ENCODE results near the gene FOXN3.
"Not testable (repeated sequence)": the region's sequence is repeated elsewhere in the genome, so short reads cannot be mapped to it uniquely, and the experiment has no call there.

The FOXN3 gene

DNA sequence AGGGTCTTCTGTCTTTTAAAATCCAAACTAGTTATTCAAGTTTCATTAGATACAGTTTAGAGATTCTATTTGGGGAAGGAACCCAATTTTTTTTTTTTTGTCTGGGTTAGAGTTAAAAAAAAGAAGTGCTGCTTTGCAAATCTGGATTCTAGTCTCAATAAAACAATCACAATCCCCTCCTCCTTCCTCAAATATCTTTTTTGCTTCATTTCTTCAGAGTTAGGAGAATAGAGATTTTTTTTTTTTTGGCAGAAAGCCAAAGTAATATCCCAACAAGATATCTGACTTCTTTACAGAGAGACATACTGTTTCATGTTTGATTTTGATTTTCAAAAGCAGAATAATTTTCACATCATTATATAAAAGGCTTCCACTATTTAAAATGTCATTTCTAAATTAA lies 201.9 kb downstream of the FOXN3 start:
- no peak for DNase-seq

DNA sequence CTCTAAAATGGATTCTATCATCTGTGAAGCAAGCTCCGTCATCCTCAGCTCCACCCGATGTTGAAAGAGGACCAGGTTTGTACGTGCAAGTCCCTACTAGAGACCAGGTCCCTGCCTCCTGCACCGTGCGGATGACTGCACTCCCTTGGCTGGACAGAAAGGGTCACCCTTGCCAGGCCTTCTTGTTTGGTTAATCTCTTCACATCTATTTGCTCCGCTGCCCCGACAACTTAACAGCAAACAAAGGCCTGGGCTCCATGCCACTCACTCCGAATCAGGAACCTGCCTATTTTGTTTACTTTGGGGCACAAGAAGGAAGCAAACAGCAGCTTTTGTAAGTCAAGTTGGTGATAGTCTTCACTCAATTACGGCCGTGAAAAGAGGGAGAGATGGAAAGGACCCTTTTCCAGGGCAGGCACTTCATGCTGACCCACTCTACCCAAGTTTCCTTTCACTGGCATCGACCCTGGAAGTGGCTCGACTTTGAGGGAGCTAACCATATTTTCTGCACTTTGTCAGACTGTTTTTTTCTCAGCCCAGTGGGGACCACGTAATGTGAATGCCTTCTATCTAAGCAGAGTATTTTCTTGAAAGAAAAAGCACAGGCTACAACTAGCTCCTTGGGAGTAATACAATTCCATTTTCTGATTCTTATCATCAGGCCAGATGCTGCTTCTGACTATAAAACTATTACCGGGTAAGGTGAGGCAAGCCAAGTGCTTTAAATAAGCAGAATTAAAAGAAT lies 202.6 kb downstream of the FOXN3 start:
- no peak for DNase-seq

DNA sequence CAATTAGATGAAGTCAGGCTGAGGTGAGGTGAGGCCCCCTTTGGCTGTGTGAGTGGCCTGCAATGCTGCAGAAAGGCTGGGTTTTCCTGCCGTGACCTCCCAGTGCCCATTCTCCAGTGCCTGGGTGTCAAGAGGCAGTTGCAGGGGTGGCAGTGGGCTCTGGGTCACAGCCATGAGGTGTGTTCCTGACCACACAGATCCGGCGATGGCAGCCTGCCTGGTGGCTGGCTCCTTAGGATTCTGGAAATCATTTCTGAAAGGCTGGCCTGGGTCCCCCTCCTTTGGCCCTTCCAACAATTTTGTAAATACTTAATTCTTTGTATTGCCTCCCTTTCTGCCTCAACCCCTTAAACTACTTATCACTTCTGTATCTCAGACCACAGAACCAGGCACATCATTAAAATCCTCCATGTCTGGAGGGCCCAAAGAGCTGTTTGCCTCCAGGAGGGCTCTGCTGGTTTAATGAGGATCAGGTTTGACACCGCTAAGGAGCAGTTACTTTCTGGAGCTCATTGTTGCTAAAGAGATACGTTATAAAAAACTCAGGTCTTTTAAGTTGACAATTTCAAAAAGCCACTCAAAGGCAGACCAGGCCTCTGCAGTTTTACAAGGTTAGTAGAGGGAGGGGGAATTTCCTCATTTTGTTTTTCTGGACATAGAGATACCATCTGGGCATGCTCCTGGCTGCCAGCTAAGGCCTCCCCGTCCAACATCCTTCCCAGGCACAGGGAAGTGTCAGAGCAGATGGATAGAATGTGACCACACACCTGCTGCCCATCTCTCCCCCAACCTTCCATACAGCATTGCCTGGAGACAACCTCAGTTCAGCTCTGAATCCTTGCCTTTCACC lies 204.4 kb downstream of the FOXN3 start:
- DNase-seq, result no peak

DNA sequence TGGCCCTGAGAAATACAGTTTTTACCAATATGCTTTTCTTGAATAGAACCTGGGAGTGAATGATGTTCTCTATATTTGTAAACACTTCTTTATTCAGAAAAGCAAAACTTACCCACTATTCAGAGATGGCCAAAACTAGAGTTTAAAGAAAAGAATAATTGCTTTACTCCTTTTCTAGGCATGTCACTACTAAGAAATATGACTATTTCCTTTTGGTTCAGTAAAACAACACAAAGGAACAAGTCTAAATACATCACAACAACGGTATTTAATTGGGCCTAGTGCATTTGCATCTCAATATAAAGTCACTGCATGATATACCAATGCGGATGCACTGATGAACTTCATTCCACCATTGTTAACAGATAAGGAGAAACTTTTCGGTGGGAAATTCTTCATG lies 207.5 kb downstream of the FOXN3 start:
- DNase-seq, result no peak

DNA sequence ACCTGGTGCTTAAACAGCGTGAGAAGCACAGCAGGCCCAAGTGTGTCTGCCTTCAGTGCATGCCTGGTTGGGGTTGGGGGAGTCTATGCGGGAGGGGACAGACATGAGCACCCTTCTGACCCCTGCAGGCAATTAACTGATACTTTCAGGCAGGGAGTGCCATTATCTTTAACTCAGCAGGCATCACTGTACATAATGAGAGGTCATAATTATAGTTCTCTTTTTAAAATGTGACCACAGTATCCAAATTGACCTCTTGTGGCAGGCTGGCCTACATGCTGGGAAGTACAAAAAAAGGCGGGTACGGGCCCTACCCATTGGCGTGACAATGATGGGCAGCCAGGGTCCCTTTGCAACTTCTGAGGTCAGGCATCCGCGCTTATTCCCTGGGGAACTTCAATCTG lies 209.1 kb downstream of the FOXN3 start:
- no peak for DNase-seq

DNA sequence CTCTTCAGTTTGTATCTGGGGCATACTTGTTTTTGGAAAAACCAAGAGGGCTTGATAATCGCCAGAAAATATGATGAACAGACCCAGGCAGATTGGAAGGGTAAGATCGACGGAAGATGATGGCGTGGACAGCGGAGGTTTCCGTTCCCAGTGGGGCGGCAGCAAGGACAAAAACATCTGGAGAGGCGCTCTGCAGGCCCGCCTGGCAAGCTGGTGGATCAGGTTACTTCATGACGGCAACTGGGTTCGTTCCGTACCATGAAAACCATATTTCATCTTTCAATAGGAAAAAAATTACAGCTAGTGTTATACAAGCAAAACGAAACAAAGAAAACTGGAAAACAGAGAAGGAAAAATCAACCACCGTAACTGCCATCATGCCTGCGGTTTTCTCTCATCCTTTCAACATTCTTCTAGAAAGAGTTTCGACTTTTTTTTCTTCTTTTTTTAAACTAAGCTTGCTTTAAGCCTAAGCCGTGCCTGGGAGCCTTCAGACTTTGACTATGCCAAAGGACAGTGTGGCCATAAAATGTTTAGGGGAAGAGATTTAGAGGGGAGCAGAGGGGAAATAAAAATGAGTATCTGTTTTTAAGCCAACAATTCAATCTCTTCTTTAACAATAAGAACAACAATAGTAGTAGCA lies 210.5 kb downstream of the FOXN3 start:
- DNase-seq, result no peak

DNA sequence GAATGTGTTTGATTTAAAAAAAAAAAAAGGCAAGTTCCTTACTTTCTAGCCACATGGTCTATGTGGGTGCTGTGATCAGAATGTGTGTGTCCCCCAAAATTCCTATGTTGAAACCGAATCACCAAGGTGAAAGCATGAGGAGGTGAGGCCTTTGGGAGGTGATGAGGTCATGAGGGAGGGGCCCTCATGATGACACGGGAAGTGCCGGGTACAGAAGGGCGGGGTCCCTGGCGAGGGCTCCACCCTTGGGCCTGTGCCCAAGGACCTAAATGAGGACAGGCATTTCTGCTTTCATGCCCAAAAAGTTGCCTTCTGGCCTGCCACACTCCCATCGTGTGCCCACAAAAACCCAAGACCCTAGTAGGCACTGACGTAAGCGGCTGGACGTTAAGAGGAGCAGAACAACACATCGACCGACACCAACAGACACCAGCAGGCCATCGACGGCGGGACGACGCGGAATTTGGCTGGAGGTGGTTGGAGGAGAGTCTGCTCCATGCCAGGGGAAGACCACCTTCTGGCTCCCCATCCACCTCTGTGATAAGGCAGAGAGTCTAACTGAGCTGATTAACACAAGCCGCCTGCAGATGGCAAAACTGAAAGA lies 211.8 kb downstream of the FOXN3 start:
- no peak for DNase-seq

DNA sequence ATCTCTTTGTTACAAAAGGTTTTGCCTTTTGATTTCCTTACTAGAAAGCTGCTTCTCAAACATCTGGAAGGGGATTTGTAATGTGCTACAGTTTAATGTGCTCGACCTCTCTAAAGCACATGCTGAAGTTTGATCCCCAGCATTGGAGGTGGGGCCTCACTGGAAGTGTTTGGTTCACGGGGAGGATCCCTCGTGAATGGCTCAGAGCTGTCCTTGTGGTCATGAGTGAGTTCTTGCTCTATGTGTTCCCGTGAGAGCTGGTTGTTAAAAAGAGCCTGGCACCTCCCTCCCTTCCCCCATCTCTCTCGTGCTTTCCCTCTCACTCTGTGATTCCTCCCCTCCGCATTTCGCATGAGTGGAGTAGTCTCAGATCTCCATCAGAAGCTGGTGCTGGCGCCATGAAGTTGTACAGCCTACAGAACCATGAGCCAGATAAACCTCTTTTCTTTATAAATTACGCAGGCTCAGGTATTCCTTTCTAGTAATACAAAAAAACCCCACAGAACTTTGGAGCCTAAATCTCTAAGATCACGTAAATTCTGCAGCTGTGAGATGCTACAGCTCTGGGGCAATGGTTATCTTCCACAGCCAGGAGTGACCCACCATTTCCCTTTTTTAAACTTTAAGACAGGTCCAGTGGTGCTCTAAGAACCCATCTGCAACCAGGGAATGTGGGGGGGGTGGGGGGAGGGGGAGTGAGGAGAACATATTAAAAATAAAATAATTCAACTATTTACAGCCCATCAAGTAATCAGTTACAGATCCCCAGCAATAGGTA lies 214.4 kb downstream of the FOXN3 start:
- DNase-seq, result no peak

DNA sequence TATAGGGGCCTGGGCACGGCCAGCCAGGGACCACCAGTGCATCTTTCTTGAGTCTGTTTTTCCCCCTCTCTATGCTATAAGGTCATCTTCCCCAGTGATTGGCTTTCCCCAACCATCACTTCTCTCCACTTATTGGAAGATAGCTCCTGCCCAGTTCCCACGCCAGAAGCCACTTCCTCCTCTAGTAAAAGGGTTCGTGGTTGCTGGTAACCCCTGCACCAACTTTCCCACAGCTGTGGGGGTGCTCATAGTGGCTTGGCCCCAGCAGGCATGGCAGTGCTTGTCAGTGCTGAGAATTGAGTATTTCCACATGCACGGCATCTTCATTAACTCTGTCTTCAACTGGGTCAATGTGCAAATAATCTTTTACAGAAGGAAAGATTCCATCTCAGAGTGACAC lies 215.4 kb downstream of the FOXN3 start:
- no peak for DNase-seq

DNA sequence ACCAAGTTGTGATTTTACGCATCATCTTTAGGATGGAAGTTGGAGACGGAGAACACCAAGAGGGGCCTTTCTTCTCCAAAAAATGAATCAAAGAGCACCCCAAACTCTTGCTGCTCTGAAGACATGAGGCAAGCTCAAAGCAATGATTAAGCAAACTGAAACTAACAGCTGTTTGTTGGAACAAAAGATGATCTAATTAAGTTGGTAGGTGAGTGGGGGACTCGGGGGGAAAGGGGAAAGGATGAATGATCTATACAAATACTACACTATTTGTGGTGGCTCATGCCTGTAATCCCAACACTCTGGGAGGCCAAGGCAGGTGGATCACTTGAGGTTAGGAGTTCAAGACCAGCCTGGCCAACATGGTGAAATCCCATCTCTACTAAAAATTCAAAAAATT lies 217.7 kb downstream of the FOXN3 start:
- DNase-seq, result not testable (repeated sequence)

DNA sequence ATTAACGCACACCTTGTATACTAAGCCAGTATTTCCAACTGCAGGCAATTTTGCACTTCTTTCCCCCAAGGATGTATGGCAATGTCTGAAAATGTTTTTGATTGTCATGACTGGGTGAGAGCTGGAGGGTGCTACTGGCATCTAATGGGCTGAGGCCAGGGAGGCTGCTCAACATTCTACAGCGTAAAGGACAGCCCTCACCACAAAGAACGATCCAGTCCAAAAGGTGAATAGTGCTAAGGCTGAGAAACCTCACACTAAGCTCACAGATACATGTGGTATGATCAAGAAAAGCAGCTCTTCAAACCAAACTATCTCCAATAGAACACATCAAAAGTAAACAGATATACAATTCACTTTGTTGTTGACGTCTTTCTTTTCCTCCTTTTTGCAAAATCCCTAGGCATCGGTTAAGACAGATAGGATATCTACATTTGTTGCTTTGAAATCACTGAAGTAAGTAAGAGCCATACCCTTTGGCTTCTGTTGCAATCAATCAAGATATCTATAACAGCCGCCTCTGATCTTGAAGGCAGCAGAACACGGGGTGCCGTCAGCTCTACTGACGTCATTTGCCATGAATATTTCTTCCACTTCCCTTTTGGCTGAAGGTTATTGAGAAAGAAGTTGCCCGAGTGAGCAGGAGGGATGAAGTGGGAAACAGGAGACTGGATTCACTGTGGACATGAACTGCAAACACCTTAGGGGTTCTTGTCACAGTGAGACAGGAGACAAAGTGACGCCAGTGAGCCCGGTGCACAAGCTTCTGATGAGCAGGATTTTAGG lies 218.3 kb downstream of the FOXN3 start:
- no peak for DNase-seq

DNA sequence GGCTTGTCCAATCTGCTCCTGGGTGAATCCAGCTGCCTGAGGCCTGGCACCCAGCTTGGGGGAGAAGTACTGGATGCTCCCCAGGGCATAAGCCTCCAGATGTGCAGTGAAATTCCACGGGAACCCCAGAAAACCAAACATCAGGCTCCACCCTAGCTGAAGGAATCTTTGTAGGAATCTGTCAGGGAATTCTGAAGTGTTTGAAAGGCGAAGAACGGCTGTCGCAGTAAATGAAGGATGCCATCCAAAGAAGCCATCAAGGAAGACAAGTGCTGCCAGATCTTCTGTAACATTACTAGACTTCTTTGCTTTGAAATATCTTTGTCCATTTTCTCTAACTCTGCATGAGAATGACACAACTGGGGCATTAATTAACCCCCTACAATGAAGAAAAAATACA lies 219.4 kb downstream of the FOXN3 start:
- DNase-seq, result no peak

DNA sequence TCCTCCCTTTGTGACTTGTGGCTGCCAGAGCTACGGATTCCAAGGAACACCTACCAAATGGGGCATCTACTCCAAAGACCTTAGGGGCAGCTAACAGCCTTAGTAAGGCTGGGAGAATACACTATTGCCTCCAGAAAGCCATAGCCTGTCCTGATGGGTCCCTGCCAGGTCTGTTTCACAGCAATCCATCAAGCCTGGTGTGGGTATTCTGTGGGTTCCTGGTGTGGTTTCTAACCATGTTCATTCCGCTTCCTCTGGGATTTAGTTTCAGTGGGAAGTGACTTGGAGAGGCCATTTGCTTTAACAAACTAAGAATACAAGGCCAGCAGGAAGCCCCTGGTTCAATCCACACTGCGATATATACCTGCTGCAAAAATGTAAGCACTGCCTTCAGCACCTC lies 220.5 kb downstream of the FOXN3 start:
- DNase-seq, result no peak

DNA sequence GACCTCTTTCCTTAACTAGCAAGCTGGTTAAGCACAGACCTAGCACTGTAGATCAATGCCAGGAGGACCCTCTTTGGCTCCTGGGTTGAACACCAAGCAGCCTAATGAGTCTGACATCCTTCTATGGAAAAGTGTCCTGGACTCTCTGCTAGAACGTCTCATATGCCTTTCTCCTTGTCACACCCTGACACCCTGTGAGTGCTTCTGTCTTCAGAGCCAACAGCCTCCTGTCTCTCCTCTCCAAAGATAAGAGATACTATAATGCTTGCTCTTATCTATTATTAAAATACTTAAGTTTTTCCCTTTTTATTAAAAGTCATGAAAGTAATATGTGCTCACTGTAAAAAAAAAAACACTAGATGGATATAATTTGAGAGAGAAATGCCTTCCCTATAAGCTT lies 222.7 kb downstream of the FOXN3 start:
- no peak for DNase-seq

DNA sequence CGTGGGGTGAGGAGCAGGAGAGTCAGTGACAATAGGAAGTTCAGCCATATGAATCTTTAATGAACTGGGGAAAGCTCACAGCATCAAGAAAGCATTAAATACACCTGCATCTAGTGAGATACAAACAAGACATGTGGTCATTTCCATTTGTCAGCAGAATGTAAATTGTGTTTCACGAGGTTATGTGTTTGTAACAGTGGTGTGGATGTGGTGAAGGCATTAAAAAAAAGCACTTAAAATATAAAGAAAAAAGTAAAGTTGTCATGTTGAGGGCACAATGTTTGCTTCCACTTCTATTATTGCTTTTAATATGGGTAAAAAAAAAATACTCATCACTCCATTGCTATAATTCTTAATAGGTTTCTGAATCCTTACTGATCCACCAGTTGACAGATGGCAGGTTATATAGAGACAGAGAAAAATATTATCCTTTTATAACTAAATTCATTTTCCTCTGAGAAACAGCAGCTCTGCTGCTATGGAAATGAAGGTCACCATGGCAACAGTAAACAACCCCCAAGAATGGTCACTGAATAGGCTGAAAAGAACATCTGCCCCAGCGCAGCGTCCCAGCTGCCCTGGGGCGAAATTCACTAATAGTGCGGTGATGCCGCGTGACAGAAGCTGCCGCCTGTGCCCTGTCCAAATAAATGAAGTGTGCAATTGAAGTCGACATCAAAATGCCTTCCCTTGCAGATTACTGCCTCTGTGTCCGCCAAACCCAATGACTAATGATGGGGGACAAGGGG lies 226.1 kb downstream of the FOXN3 start:
- DNase-seq, result no peak

DNA sequence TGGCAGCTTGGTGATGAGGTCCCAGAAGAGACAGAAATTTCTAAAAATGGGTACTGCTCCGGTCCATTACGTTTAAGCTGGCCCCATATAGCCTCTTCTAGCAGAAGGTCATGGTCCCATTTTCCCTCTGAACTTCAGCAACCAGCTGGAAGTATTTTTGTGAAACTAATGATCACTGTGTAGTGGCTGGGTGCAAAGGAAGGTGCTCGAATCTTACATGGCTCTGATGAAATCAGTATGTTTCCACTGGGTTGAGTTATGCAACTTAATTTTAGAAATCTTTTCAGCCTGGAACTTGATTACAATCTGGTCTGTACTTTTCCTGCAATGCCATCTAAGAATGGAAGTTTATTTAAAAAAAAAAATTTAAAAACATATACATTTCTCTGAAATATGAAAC lies 228.5 kb downstream of the FOXN3 start:
- DNase-seq, result no peak

DNA sequence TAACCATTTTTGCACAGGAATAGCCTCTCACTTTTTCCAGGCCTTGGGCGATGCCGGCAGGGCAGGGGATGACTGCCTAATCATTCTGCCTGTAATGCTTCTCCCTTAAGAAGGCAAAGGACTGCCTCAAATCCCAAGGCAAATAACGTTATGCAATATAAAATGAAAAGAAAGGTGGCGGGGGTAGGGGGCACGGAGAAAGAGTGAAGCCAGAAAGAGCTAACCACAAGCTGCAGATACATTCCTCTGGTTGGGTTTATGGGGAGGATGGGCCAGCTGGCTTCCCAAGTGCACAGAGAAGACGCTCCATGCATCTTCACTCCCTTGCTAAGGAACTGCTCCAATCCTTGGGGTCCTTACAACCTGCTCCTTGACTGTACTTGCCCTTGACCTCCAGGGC lies 229.5 kb downstream of the FOXN3 start:
- no peak for DNase-seq

DNA sequence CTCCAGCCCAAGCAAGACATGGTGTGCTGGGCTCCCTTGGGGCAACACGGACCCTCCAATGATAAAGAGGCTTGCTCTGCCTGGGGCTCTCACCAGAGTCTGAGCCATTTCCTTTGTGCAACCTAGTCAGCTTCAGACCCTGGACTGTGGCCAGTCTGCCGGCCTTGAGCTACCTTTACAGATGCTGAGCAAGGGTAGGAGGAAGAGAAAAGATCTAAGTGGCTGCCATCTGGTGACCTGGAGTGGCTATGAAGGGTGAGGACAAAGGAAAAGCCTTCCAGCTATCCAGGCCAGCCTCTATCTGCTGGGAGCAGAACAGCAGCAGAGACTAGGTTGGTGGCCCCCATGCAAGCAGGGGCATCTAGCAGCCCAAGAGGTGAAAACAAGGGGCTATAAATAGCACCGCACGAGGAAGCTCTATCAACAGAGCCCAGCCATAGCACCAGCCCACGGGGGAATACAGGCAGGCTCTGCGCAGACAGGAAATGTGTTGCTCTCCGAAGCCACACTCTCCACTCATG lies 230.1 kb downstream of the FOXN3 start:
- DNase-seq, result no peak

DNA sequence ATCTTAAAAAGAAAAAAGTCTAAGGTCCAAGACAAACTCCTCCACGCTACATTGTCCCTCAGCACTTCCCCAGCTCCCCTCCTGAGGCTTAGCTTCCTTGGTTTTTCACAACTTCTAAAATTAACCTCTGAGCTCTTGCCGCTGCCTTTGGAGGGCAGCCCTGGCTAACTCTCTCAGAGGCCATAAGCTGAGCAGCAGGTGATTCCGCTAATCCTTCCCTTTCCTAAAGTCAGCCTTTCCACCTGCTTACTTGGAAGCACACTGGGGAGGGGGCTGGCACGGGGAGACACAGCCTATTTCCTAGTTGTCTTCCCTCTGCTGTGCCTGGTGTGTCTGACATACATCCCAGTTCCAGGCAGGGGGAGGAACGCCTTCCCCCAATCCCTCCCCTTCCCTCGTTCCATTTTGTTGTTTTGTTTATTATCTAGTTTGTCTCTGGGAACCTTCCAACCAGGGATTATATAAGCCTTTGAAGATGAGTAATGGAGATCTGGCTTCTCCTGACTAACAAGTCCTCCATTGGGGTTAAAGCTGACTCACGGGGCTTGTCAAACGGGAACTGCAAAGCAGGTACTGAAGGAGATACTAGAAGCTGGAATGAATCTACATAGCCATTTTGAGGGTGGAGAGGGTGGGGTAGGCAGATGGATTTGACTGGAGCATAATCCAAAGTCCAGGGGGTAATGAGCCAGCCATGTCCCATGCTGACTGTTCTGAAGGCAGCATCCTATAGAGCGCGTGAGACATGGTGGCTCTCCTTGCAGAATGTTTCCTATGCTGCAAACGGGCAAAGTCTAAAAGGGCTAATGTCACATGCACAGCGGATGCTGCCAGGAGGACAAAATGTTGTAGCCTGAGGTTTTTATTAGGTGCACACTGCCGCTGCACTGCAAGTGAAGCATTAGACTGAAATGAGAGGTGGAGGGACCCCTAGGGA lies 230.8 kb downstream of the FOXN3 start:
- no peak for DNase-seq

DNA sequence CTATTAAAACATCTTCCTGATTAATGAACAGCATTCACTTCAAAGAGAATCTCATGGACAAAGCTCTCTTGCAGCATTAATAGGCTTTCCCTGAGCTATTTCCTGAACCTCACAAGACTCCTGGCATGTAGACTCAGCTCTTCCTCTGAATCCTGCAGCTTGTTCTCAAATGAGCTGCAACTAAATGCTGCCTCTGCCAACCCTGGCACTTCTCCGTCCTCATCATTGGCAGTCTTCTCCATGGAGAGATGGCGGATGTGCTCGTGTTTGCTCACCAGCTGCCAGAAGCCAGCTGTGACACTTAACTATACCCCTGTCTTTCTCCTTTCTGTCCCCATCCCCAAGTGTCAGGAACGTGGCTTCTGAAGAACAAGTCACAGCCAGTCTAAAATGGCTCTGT lies 232.1 kb downstream of the FOXN3 start:
- no peak for DNase-seq
